NCI-H187 treated with DMSO at 0.1 percent for 48 hours (cell line): ENCODE measurements around the gene BRPF1.
"Not testable (repeated sequence)": the region's sequence is repeated elsewhere in the genome, so short reads cannot be mapped to it uniquely, and the experiment has no call there.

Experiments used
- DNase-seq: peaks from one replicate; lab custom pipeline; 2025; lab: John Stamatoyannopoulos, UW

The BRPF1 gene

GRCh38 chr3:9769012-9769411 is 37.5 kb downstream of the BRPF1 start:
- DNase-seq = no peak

- DNase-seq = no peak
Measured at GRCh38 chr3:9769426-9770275, 38.1 kb downstream of the BRPF1 start, which contains the start of gene CAMK1. TSS of gene CAMK1 (minus strand) at chr3:9769947. CDS start at chr3:9767749, 2,198 bp downstream.

- no peak for DNase-seq
Measured at GRCh38 chr3:9770276-9770812, 38.8 kb downstream of the BRPF1 start.

GRCh38 chr3:9771007-9771406 is 39.5 kb downstream of the BRPF1 start:
- not testable (repeated sequence) for DNase-seq

GRCh38 chr3:9776896-9777693 is 45.6 kb downstream of the BRPF1 start:
- no peak for DNase-seq

GRCh38 chr3:9777694-9778021 is 46.1 kb downstream of the BRPF1 start:
- DNase-seq = no peak

- DNase-seq = no peak
Measured at GRCh38 chr3:9778143-9779074, 46.9 kb downstream of the BRPF1 start.

GRCh38 chr3:9779075-9779593 is 47.6 kb downstream of the BRPF1 start:
- DNase-seq = no peak

GRCh38 chr3:9779721-9780457 is 48.4 kb downstream of the BRPF1 start:
- no peak for DNase-seq

- no peak for DNase-seq
Measured at GRCh38 chr3:9780458-9780812, 48.9 kb downstream of the BRPF1 start.

- no peak for DNase-seq
Measured at GRCh38 chr3:9780910-9781309, 49.4 kb downstream of the BRPF1 start.

GRCh38 chr3:9781551-9781950 is 50.0 kb downstream of the BRPF1 start:
- no peak for DNase-seq

GRCh38 chr3:9781978-9782603 is 50.6 kb downstream of the BRPF1 start:
- no peak for DNase-seq

GRCh38 chr3:9782770-9783169 is 51.2 kb downstream of the BRPF1 start:
- no peak for DNase-seq

- DNase-seq = no peak
Measured at GRCh38 chr3:9783954-9784353, 52.4 kb downstream of the BRPF1 start.

GRCh38 chr3:9784965-9785364 is 53.4 kb downstream of the BRPF1 start:
- DNase-seq = no peak

GRCh38 chr3:9785602-9786001 is 54.1 kb downstream of the BRPF1 start:
- DNase-seq = no peak

GRCh38 chr3:9786209-9786739 is 54.7 kb downstream of the BRPF1 start:
- DNase-seq = no peak

- DNase-seq = no peak
Measured at GRCh38 chr3:9786825-9787669, 55.5 kb downstream of the BRPF1 start.
